T-helper 1 cell (primary cell): ENCODE data around the gene CEP162.
"Not testable (repeated sequence)": the region's sequence is repeated elsewhere in the genome, so short reads cannot be mapped to it uniquely, and the experiment has no call there.

Experiments used
- DNase-seq, 5 donors: peaks; one replicate each; pipeline ENCODE4 v3.0.0-alpha.2; 2012 to 2020
- total RNA-seq, 4 donors: gene quantifications; one replicate each; lab custom pipeline; 2026; lab: John Stamatoyannopoulos, UW

Gene CEP162
- total RNA-seq, result 11.6 to 20.7 (median 18.9) reads per million in 4 donors

DNA sequence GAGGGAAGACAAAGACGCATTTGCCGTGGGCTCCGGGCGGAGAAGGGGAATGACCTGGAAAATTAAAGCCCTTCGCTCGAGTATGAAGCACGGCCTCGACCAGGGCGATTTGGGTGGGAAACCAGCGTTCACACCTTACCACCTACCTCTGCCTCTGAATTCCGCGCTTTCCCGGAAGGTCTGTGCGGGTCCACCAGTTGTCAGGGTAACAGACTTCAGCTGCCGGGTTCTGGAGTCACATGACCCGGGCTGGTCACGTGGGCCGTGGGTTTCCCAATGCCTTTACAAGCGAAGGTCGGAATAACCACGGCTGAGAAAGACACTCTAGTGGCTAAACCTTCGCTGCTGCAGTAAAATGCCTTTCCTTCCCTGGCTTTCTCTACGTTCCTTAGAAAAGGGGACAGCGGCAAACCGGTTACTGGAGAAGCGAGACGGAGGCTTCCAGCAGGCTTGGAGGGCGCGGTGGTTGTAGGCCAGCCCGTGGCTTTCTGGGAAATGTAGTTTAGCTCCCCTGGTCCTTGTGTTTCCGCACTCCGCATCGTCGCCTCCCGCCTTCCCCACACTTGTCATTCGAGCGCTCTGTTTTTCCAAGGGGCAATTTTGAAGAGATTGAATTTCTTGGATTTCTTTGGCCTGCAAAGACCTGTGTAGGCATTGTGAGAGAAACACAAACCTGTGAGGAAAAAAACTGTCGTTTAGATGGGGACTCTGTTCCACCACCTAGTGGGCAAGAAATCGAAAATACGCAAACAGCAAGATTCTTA is at the start of gene CEP162:
CEP162 (minus strand) TSS at position 210 of the 764 bp plus-strand sequence. CDS start 1,250 bp downstream, outside the sequence.
- peak; percentile 72 to 86 (median 83) for DNase-seq

GRCh38 chr6:84274856-84275255 is 47.4 kb upstream of the CEP162 start:
- DNase-seq, result no peak

- DNase-seq, result no peak
Measured at GRCh38 chr6:84273048-84273809, 45.8 kb upstream of the CEP162 start.

DNA sequence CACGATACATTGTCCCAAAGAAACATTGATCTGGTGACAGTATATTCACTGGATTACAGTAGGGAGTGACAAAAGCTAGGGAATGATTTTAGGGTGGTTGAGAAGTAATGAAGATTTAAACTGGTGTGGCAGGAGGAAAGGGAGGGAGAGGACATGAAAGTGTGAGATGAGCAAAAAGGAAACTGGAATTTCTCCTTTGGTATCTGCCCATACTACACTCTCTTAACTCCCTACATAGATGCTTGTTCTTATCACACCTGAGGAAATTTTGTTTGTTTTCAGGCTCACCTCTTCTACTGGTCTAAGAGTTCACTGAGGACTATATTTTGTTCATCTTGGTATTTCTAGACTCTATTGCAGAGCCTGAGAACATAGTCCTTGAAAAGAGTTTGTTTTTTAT is 44.9 kb upstream of the CEP162 start:
- DNase-seq, result no peak

- DNase-seq, result no peak
Measured at GRCh38 chr6:84271061-84271716, 43.7 kb upstream of the CEP162 start.

- DNase-seq, result no peak
Measured at GRCh38 chr6:84269947-84270733, 42.7 kb upstream of the CEP162 start.

GRCh38 chr6:84268781-84269180 is 41.3 kb upstream of the CEP162 start:
- no peak for DNase-seq

DNA sequence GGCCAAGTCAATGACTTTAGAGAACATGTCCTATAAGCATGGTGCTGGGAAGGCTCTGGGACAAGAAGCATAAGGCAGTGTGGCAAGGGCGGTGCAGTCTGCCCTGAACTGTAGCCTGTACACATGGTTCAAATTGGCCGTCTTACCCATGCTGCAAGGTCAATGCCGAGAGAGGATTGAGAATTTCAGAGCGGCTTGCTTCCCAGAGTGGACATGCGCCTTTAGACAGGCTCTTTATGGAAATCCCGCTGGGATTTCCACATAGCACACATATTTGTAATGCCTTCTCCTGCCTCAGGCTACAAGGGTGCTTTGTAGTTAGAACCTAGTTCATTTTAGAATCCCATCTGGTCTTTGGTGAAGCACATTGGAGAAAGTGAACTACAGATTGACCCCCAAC is 36.1 kb upstream of the CEP162 start:
- no peak for DNase-seq

GRCh38 chr6:84260926-84261325 is 33.5 kb upstream of the CEP162 start:
- no peak for DNase-seq

DNA sequence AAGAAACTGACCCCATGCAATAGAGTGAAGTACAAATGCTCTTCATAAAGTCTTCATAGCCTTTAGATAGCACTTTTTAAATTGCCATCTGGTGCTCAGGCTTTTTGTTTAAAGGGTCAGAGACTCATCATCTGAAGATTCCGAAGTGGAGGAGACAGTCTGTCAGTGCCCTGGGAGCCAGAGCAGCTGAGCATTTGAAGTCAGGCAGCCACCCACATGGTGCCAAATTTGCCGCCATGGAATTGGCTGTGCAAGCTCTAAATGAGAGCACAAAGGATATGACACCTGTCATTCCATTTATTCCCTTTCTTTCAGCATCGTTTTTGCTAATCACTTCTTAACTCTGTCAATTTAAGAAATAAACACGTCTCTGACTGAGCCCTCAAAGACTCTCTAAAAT is 32.8 kb upstream of the CEP162 start:
- DNase-seq, result no peak

- no peak for DNase-seq
Measured at GRCh38 chr6:84258866-84259265, 31.4 kb upstream of the CEP162 start.

DNA sequence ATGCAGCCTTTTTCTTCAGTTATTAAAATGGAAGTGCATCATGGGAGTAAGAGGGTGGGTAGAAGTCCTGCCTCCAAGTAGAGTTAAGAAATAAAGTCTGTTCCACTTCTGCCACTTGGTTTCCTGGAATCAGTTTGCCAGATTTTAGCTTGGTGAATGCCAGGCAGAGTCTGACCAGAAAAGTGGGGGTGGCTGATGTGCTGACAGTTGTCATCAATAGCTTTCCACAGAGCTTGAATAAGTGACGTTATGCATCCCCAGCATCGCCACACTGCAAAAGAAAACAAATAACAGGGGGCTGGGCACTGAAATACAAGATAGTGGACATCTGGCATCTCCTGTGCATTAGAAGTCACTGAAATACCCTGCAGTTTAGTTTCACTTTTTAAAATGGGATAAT is 30.8 kb upstream of the CEP162 start:
- DNase-seq, result no peak

- no peak for DNase-seq
Measured at GRCh38 chr6:84255641-84256040, 28.2 kb upstream of the CEP162 start.

- DNase-seq, result no peak
Measured at GRCh38 chr6:84253380-84253779, 25.9 kb upstream of the CEP162 start.

DNA sequence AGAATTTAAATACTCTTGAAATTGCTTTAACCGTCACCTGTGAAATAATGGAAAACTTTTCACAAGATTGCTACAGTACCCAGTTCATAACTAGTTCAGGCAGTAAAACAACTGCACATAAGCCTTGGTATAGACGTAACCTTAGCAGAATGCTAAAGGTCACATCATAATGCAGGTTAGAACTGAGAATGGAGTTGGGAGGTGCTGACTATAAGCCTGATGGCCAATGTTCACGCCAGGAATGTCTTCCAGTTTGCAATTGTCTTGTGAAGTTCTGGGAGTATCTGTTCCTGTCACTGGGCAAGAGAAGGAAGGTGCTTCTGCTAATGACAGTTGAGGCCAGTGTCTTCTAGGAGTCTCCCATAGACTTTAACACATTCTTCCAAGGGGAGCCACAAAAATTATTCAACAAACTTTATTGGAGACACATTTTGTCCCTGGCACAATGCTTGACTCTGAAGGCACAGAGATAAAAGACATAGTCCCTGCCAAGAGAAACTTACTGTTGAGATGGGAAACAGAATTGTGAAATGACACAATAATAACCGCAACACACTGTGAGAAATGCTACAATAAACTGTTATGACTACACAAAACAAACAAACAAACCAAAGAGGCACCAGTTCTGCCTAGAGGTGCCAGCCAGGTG is 24.6 kb upstream of the CEP162 start:
- no peak for DNase-seq

- no peak for DNase-seq
Measured at GRCh38 chr6:84249724-84250123, 22.3 kb upstream of the CEP162 start.

DNA sequence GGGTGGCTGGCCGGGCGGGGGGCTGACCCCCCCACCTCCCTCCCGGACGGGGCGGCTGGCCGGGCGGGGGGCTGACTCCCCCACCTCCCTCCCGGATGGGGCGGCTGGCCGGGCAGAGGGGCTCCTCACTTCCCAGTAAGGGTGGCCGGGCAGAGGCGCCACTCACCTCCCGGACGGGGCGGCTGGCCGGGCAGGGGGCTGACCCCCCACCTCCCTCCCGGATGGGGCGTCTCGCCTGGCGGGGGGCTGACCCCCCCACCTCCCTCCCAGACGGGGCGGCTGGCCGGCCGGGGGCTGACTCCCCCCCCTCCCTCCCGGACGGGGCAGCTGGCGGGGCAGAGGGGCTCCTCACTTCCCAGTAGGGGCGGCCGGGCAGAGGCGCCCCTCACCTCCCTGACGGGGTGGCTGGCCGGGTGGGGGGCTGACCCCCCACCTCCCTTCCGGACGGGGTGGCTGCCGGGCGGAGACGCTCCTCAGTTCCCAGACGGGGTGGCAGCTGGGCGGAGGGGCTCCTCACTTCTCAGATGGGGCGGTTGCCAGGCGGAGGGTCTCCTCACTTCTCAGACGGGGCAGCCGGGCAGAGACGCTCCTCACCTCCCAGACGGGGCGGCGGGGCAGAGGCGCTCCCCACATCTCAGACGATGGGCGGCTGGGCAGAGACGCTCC is 17.1 kb upstream of the CEP162 start:
- not testable (repeated sequence) for DNase-seq

- no peak for DNase-seq
Measured at GRCh38 chr6:84243240-84243639, 15.8 kb upstream of the CEP162 start.

- DNase-seq, result no peak
Measured at GRCh38 chr6:84242265-84242664, 14.8 kb upstream of the CEP162 start.

DNA sequence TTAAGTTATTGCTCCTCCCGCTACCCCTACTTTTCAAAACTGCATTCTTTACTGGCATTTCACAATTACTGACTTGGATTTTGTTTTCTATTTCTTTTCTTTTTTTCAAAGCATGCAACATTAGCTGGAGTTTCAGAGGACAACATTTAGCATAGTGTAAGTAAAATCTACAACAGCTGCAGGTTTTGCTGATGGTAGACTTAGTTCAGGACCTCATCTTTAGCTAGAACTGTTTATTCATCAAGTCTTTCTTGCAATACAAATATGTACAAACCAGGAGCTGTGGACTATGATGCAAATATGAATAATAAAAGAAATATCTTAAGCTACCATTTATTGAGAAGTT is 728 bp upstream of the CEP162 start:
- DNase-seq, result no peak

GRCh38 chr6:84227044-84227433 is 404 bp downstream of the CEP162 start:
- no peak for DNase-seq

DNA sequence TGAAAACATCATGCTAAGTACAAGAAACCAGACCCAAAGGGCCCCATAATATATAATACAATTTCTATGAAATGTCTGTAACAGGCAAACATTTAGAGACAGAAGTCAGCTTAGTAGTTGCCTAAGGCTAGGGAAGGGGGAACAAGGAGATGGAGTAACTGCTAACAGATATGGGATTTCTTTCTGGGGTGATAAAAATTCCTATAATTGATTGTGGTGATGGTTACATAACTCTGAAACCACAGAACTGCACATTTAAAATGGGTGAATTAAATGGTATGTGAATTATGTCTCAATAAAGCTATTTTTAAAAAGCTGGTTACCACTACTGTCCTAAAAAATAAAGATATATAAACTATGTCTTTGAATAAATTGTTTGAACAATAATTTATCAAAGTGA is 3.2 kb downstream of the CEP162 start:
- no peak for DNase-seq
